Dedifferentiated amniotic fluid mesenchymal stem cell (primary cell): ENCODE data around the gene GRK7.
"Not testable (repeated sequence)": the region's sequence is repeated elsewhere in the genome, so short reads cannot be mapped to it uniquely, and the experiment has no call there.

Source experiments
- DNase-seq: peaks from one replicate; pipeline ENCODE4 v3.0.0-alpha.2; 2016; ENCODE audit errors: extremely low spot score

GRK7 gene

DNA sequence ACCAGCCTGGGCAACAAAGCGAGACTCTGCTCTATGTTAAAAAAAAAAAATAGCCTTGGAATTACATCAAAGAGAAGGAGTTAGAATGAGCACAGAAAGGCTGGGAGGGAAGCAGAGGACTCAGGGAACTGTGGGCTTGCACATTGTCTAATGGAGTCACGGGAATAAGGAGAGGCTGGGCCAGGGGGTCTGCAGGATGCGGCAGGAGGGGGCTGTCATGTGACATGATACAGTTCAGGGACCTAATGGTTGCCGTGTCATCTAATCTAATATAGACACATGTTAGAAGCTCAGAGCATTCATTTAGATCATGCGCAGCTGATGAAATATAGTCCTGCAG lies 32.5 kb downstream of the GRK7 start:
- no peak for DNase-seq

DNA sequence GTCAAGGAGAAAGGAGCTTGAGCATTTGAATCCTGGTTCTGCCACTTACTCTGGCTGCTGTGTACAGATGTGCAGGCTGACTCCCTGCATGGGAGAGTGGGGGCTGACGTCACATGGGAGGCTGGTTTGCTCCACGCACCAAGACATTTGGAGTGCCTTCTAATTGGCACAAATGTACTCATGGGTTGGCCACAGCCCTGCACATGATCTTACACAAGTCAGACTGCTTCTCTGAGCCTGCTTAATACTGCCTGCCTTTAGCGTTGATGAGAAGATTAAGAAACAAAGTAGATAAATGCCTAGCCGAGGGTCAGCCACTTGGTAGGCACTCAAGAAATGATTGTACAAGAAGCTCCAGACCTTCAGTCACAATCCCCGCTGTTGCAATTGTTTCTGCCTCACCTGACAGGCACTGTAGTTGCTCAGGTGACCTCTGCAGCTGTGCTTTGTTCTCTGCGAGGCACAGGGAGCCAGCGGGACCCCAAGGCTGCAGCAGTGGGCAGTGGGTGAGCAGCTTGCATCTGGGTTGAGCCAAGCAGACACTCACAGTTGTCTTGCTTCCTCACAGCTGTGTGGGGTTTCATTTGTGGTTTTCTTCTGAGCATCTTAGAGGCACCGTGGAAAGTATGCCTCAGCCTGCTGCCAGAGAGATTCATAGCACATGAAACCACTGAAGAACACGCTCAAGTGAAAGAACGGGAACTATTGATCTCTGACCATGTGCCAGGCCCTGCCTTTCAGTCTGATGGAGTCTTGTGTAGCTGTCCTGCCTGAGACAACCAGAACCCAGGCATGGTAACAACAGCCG lies 33.1 kb downstream of the GRK7 start:
- DNase-seq, result no peak

DNA sequence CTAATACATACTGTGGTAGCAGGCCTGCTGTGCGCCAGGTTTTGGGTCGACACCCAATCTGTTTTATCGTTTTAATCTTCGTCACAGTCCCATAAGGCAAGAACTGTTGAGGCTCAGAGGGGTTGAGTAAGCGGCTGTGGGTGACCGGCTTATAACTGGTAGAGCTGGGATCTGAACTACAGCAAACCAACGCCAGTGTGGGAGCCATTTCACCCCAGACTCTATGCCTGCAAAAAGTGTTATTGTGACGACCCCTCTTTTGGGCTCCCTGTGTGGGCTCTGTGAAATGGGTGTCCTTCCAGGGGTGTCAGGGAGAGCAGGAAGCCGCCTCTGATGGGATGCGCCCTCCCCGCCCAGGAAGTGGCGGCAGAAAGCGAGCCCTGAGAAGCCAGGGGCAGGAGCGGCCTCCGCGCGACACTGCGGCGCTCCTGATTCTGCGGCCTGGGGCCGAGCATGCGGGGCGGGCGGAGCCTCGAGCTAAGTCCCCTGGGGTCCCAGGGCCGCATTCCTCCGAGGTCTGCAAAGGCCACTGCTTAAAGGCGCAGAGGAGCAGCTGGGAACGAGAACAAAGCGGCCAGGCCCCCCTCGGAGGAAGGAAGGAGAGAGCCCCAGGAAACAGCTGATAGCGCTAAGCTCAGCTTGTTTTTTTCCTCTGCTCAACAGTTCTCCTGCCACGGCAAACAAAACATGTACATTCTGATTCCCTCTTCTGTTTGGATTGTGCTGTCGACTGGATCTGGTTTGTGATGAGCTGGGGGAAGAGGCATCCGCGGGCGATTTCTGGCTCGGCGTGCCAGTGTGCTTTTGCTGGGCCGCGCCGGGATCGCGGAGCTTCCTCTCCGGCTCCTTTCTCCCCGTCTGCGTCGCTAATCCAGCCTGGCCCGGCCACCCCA lies 33.9 kb downstream of the GRK7 start:
- DNase-seq, result no peak

DNA sequence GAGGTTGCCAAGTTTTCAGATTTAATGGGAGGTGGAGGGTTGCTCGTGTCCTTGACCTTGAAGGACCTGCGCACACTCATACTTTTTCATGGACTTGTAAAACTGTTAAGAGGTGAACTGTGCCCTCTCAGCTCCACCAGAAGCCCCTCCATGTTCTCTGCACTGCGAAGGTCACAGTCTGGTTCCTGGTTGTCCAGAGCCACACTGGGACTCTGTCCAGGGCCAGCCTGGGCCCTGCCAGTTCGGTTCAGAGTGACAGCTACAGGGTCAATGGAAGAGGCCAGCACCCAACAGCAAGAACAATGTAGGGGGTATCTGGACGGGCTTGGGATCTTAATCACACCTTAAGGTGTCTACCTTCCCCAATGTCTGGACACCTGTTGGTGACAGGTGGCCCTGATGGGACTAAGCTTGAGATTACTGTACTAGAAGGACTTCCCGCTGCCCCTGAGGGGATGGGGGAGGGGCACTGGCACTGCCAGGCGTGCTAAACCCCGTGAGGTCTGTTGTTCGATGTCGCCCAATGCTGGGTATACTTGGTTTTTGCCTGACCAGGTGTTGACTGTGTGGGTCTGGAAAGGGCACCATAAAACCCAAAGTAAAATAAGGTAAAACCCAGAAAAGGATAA lies 34.7 kb downstream of the GRK7 start:
- DNase-seq, result no peak

DNA sequence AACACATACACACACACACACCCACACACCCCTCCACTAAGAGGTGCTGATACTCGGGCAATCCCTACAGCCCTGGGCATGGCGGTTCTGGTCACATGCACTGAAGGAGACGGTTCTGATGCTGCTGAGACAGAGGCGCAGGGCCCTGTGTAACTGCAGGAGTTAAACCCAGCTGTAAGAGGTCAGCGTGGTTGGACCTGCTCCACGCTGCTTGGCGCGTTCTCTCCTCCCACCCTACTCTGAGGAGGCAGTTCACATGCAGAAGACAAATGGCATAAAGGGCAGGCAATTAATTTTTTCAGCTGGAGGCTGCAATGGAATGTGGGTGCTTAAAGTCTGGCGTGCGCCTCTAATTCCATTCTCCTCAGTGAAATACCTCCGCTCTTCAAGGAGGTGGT lies 35.2 kb downstream of the GRK7 start:
- no peak for DNase-seq

DNA sequence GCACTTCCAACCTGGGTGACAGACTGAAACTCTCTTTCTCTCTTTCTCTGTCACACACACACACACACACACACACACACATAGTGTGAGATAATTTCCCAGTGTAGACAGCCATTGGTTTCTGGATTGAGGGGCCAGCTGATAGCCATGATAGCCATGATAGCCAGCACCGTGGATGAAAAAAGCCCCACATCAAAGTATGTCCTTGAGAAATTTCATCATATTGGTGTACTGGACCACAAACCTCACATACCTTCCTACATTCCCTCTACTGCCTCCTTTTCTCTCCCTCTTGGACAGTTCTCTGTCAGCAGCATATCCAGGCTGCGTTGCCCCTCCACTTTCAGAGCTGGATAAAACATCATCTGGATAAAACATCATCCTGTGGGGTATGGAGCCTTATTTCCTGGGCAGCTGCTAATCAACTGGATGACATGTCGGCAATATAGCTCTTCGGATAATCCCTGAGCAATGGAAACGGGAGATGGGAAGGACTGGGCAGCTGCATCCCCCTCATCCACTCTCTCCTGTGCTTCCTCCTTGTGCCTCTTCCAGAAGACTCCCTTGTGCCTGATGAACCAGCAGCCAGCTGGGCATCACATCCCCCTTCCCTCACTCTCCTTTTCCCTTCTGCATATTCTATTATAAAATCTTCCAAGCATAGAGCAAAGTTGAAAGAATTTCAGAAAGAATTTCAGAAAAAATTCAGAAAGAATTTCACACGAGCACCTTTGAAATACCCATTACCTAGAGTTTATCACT lies 39.3 kb downstream of the GRK7 start:
- no peak for DNase-seq

DNA sequence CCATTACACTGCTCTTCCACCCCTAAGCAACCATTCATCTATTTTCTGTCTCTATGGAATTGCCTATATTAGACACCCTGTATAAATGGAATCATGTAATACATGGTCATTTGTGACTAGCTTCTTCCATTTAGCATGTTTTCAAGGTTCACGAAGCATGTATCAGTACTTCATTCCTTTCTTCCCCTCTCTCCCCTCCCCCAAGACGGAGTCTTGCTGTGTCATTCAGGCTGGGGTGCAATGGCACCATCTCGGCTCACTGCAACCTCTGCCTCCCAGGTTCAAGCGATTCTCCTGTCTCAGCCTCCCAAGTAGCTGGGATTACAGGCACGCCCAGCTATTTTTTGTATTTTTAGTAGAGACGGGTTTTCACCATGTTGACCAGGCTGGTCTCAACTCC lies 40.3 kb downstream of the GRK7 start:
- DNase-seq, result not testable (repeated sequence)

DNA sequence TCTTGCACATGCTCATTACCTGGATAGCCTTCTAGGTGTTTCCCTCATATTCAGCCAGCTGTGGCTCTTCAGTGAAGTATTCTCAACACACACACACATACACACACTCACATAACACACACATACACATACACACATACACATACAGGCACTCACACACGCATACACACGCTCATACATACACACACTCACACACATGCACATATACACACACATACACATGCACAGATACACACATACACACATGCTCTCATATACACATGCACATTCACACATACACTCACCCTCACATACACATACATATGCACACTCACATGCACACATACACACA lies 41.2 kb downstream of the GRK7 start:
- no peak for DNase-seq

DNA sequence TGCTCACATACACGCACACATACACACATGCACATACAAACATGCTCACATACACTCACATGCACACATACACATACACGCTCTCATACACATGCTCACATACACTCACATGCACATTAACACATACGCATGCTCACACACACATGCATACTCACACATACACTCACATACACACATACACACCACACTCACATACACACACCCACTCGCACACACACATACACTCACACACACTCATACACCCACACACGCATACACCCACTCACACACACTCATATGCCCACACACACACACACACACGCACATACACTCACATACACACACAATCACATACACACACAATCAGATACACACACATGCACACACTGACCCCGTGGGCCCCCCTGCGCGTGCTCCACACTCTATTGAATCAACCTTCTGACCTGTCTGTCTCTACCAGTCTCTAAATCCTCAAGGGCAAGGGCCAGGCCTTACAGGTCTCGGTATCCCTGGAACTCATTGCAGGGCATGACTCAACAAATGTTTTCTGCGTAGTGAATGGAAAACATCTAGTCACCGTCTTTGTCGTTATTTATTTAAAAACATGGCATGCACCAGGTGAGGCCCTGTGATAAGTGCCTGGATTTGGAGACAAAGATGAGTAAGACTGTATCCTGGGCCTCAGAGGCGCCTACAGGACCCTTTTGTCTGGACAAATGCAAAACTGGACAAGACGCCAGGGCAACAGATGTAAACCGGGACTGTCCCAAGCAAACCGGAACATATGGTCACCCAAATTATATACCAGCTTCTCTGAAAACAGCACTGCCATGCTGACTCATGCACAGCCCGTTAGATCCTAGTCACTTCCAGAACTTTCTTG lies 41.8 kb downstream of the GRK7 start:
- no peak for DNase-seq

DNA sequence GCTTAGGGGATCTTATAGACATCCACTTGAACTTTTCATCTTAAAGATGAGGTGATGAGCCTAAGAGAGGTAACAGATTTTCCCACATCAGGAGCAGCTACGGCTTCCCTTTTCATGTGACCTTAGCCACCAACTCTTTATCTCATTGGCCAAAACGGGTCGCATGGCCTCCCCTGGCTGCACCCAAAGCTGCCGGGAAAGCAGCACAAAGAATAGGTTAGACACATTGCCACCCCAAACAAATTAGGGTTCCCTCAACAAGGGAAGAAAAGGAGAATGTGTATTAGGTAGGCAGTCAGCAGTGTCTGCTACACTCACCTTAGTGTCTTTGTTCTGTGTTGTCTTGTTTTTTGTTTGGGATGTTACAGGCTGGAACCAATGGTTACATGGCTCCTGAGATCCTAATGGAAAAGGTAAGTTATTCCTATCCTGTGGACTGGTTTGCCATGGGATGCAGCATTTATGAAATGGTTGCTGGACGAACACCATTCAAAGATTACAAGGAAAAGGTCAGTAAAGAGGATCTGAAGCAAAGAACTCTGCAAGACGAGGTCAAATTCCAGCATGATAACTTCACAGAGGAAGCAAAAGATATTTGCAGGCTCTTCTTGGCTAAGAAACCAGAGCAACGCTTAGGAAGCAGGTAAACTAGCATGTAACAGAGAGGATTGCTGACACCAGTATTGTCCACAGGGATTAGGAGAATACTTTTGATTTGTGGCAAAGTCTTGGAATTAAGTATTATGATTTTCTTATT lies 44.2 kb downstream of the GRK7 start:
- no peak for DNase-seq

DNA sequence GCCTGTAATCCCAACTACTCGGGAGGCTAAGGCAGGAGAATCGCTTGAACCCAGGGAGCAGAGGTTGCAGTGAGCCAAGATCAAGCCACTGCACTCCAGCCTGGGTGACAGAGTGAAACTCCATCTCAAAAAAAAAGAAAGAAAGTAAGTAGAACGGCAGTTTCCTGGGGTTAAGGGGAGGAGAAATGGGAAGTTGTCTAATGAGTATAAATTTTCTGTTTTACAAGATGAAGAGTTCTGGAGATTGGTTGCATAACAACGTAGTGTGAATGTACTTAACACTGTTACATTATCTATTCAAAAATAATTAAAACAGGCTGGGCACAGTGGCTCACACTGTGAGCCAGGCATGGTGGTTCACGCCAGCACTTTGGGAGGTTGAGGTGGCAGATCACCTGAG lies 45.4 kb downstream of the GRK7 start:
- DNase-seq, result no peak

DNA sequence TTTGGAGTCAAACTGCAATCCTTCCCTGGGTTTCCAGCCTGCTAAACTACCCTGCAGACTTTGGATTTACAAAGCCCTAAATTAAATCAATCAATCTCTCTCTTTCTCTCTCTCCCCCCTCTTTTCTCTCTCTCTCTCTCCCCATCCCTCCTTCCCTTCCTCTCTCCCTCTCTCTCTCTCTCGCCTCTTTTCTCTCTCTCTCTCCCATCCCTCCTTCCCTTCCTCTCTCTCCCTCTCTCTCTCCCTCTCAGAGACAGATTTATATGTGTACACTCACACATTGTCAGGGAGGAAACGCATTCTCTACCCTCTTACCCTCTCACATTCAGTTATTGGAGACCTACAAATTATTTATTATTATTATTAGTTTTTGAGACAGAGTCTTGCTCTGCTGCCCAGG lies 47.0 kb downstream of the GRK7 start:
- DNase-seq, result no peak

DNA sequence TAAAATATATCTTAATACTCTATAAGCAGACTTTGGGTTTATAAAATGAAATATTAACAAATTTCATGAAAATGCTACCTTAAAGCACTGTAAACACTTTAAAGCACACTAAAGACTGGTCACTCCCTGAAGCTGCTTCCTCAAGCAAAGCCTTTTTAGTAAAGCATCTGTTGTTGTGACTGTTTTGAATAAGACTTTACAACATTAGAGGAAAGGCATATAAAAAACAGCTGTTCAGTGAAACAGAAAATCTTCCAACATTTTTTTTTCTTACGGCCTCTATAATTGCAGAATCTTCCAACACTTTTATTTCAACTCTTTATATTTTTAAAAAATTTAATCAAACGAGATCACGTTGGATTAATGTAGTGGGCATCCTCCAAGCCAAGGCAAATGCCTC lies 48.1 kb downstream of the GRK7 start:
- DNase-seq, result no peak

DNA sequence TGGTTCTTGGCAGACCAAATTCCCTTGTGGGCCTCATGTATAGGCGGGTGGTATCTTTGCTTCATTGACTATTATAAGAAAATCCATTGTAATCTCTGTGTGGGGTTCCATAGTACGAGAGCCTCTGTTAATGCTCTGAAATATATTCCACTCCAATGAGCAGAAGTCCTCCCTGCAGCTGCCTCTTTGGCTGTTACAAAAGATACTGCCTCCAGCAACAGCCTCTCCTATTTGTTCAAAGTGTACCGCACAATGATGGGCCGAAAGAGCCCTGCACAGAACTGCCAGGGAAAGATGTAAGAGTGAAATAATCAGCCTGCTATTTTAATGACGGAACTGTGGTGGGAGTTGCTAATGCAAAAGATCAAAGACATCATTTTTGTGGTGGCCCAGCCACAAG lies 48.9 kb downstream of the GRK7 start:
- DNase-seq, result no peak

DNA sequence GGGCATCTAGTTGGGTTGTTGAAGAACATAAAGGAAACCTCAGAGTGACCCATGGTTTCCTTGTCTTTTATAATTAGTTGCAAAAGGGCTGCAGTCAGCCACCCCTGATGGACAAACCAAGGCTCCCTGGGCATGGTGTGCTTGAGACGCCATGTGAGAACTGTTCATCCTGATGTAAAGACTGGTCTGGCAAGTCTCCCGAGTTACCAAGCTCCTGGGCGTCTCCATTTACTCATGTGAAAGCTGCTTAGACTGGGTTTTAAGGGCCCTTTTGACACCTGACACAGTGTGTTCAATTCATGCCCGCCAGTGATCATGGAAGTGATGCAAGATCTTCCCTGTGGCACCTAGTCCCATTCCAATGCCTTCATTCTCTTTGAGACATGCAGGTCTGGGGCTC lies 49.4 kb downstream of the GRK7 start:
- DNase-seq, result no peak
